HL-60 (cell line): ENCODE measurements around the gene ZNF652.
"Not testable (repeated sequence)": the region's sequence is repeated elsewhere in the genome, so short reads cannot be mapped to it uniquely, and the experiment has no call there.

Source experiments
- DNase-seq, 2 experiments: peaks; one replicate each; pipeline ENCODE4 v3.0.0-alpha.2; 2010 to 2020; ENCODE audit warnings: low read depth in 1 of 2, low spot score in 1 of 2
- H3K27ac ChIP-seq: fragments of 250-450 bp; sonication (Bioruptor Pico); replicated peaks from 2 replicates; pipeline ENCODE4 v1.5.1; 2020; ENCODE audit warnings: mild to moderate bottlenecking, moderate library complexity
- H3K27me3 ChIP-seq: fragments of 250-450 bp; sonication (Bioruptor Pico); 2 replicates; pipeline ENCODE4 v1.5.1; 2021; ENCODE audit warnings: mild to moderate bottlenecking, moderate library complexity; ENCODE audit not compliant: insufficient read depth, poor library complexity, severe bottlenecking
- H3K4me3 ChIP-seq: replicated peaks from 2 replicates; pipeline ENCODE4 v1.5.1; 2011; ENCODE audit warnings: mild to moderate bottlenecking, control low read depth, low read length; ENCODE audit not compliant: insufficient read depth
- GABPA ChIP-seq: IDR thresholded peaks from 2 replicates; pipeline ENCODE4 v1.6.1; 2012; ENCODE audit warnings: low read depth
- POLR2AphosphoS5 ChIP-seq: IDR thresholded peaks from 2 replicates; pipeline ENCODE4 v1.6.1; 2012; ENCODE audit warnings: low read depth
- REST ChIP-seq: IDR thresholded peaks from 2 replicates; pipeline ENCODE4 v1.6.1; 2012; ENCODE audit warnings: low read depth; ENCODE audit not compliant: insufficient replicate concordance
- SPI1 ChIP-seq: IDR thresholded peaks from 2 replicates; pipeline ENCODE4 v1.6.1; 2012; ENCODE audit warnings: low read depth, mild to moderate bottlenecking, borderline replicate concordance
- TF ChIP-seq, protein P1 (sequence below): IDR thresholded peaks from one replicate; pipeline ENCODE4 v1.5.1; 2011; ENCODE audit warnings: low read length, control low read depth, inconsistent platforms; ENCODE audit not compliant: insufficient read depth

The ZNF652 gene

DNA sequence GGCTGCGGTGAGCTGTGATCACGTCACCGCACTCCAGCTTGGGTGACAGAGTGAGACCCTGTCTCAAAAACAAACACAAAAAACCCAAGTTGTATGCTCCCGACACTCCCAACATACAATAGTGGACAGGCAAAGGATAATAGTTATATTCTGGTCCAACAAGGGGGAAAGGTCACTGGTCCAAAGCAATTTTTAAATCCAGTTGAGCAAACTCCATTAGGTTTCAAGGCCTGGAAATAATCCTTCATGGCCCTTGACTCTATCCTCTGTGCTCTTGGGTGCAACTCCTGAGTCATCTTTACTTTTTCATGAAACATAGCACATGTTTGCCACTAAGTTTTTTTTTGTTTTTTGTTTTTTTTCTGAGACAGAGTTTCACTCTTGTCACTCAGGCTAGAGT is 81.1 kb downstream of the ZNF652 start:
- no peak for DNase-seq
- Histone ChIP-seq H3K4me3 (no peak overlapping the region), H3K27ac (no peak overlapping the region), H3K27me3 (no peaks in the 10 kb centered on the region)
- TF ChIP-seq GABPA (no peak), SPI1 (no peak), POLR2AphosphoS5 (no peak), REST (no peak)
- TF ChIP-seq, protein P1, sequence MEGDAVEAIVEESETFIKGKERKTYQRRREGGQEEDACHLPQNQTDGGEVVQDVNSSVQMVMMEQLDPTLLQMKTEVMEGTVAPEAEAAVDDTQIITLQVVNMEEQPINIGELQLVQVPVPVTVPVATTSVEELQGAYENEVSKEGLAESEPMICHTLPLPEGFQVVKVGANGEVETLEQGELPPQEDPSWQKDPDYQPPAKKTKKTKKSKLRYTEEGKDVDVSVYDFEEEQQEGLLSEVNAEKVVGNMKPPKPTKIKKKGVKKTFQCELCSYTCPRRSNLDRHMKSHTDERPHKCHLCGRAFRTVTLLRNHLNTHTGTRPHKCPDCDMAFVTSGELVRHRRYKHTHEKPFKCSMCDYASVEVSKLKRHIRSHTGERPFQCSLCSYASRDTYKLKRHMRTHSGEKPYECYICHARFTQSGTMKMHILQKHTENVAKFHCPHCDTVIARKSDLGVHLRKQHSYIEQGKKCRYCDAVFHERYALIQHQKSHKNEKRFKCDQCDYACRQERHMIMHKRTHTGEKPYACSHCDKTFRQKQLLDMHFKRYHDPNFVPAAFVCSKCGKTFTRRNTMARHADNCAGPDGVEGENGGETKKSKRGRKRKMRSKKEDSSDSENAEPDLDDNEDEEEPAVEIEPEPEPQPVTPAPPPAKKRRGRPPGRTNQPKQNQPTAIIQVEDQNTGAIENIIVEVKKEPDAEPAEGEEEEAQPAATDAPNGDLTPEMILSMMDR: no peak

DNA sequence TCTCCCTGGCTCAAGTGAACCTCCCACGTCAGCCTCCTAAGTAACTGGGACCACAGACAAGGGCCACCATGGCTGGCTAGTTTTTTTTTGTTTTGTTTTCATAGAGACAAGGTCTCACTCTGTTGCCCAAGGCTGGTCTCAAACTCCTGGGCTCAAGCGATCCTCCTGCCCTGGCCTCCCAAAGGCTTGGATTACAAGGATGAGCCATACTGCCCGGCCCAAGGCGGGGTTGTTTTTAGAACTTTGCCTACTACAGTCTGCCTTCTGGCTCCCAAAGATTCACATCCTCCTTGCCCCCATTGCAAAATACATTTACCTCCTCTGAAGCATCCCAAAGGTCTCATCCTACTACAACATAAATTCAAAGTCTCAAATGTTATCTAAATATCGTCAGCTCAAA is 82.0 kb downstream of the ZNF652 start:
- Histone ChIP-seq H3K4me3 (no peak overlapping the region), H3K27me3 (no peaks in the 10 kb centered on the region), H3K27ac (no peak overlapping the region)
- TF ChIP-seq REST (no peak), SPI1 (no peak)
- DNase-seq: no peak

GRCh38 chr17:49279263-49280015 is 82.6 kb downstream of the ZNF652 start:
- not testable (repeated sequence) for H3K27ac ChIP-seq, H3K27me3 ChIP-seq, H3K4me3 ChIP-seq, DNase-seq

DNA sequence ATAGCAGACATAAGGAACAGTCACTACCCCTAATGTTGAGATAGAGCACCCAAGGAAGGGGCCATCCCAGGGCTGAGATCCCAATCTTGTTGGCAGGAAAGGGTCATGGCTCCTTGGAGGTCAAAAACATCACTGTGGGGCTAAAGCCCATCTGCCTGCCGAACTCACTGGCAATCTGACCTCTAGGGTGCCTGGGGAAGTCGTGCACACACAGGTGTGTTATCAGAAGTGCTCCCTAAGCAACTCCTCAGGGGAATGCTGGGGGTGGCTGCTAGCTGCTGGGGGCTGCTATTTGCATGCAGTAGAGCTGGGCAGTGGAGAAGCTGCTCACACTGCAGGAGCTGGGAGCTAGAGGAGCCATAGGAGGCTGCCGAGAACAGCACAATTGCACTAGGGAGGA is 84.0 kb downstream of the ZNF652 start:
- no peak for TF ChIP-seq POLR2AphosphoS5
- TF ChIP-seq, protein P1: no peak
- TF ChIP-seq REST: no peak
- TF ChIP-seq GABPA: no peak
- TF ChIP-seq SPI1: no peak

More for the DNA sequence above, 84.0 kb downstream of the ZNF652 start:
- H3K27me3 ChIP-seq: no peaks in the 10 kb centered on the region
- H3K4me3 ChIP-seq: no peak overlapping the region
- no peak overlapping the region for H3K27ac ChIP-seq
- DNase-seq: no peak
